ENCODE results near the gene CES4A.
"Not testable (repeated sequence)": the region's sequence is repeated elsewhere in the genome, so short reads cannot be mapped to it uniquely, and the experiment has no call there.

The CES4A gene

GRCh38 chr16:66954097-66954659, 34.2 kb upstream of the CES4A start:
- peak; percentile 76 for FAIRE-seq

GRCh38 chr16:66955363-66956153, 32.8 kb upstream of the CES4A start:
- not testable (repeated sequence) for DNase-seq (ENCODE audit: extremely low spot score, insufficient read length, low read depth); FAIRE-seq

More at GRCh38 chr16:66954097-66954659, 34.2 kb upstream of the CES4A start:
- DNase-seq (ENCODE audit: extremely low spot score, insufficient read length, low read depth) = peak; percentile 49

- DNase-seq (ENCODE audit: extremely low spot score, insufficient read length, low read depth); FAIRE-seq: not testable (repeated sequence)
These were observed 32.3 kb upstream of the CES4A start for GRCh38 chr16:66956154-66956457.

GRCh38 chr16:66958857-66959703, 29.3 kb upstream of the CES4A start:
- no peak for DNase-seq (ENCODE audit: extremely low spot score, insufficient read length, low read depth)
- FAIRE-seq = no peak

GRCh38 chr16:66959704-66960161, 28.7 kb upstream of the CES4A start:
- DNase-seq (ENCODE audit: extremely low spot score, insufficient read length, low read depth) (no peak), FAIRE-seq (no peak)

- DNase-seq (ENCODE audit: extremely low spot score, insufficient read length, low read depth) (no peak), FAIRE-seq (no peak)
These were observed 28.1 kb upstream of the CES4A start for GRCh38 chr16:66960270-66960669.

- no peak for DNase-seq (ENCODE audit: extremely low spot score, insufficient read length, low read depth)
- FAIRE-seq = peak; percentile 92
These were observed 27.2 kb upstream of the CES4A start, which contains the start of gene CES3 for GRCh38 chr16:66961065-66961744. TSS of gene CES3 (plus strand) at chr16:66961266. CDS start at chr16:66961308, 42 bp downstream.

- FAIRE-seq (peak; percentile 50), DNase-seq (ENCODE audit: extremely low spot score, insufficient read length, low read depth) (no peak)
These were observed 26.5 kb upstream of the CES4A start for GRCh38 chr16:66961914-66962313.

GRCh38 chr16:66964049-66964448, 24.3 kb upstream of the CES4A start:
- no peak for FAIRE-seq

GRCh38 chr16:66968847-66969246, 19.5 kb upstream of the CES4A start:
- DNase-seq (ENCODE audit: extremely low spot score, insufficient read length, low read depth) = no peak
- FAIRE-seq = no peak

More at GRCh38 chr16:66964049-66964448, 24.3 kb upstream of the CES4A start:
- no peak for DNase-seq (ENCODE audit: extremely low spot score, insufficient read length, low read depth)

- FAIRE-seq (no peak), DNase-seq (ENCODE audit: extremely low spot score, insufficient read length, low read depth) (no peak)
These were observed 17.3 kb upstream of the CES4A start for GRCh38 chr16:66970775-66971720.

GRCh38 chr16:66972983-66973382, 15.4 kb upstream of the CES4A start:
- DNase-seq (ENCODE audit: extremely low spot score, insufficient read length, low read depth) (no peak), FAIRE-seq (no peak)

- no peak for DNase-seq (ENCODE audit: extremely low spot score, insufficient read length, low read depth)
- no peak for FAIRE-seq
These were observed 14.7 kb upstream of the CES4A start for GRCh38 chr16:66973716-66974115.

- not testable (repeated sequence) for FAIRE-seq; DNase-seq (ENCODE audit: extremely low spot score, insufficient read length, low read depth)
These were observed 14.0 kb upstream of the CES4A start for GRCh38 chr16:66974156-66974931.

- not testable (repeated sequence) for DNase-seq (ENCODE audit: extremely low spot score, insufficient read length, low read depth); FAIRE-seq
These were observed 13.5 kb upstream of the CES4A start for GRCh38 chr16:66974932-66975246.

- FAIRE-seq = no peak
- no peak for DNase-seq (ENCODE audit: extremely low spot score, insufficient read length, low read depth)
These were observed 13.0 kb upstream of the CES4A start for GRCh38 chr16:66975302-66975893.

- FAIRE-seq (no peak), DNase-seq (ENCODE audit: extremely low spot score, insufficient read length, low read depth) (no peak)
These were observed 11.6 kb upstream of the CES4A start for GRCh38 chr16:66976746-66977145.
